LNCAP (cell line): ENCODE results near the gene TNS3.

ENCODE experiments used
- TF ChIP-seq, protein P1 (sequence below): fragments of 450-650 bp; IDR thresholded peaks from 2 replicates; pipeline ENCODE4 v1.5.1; 2017; ENCODE audit warnings: mild to moderate bottlenecking

TNS3 gene

GRCh38 chr7:47474937-47475879 lies 106.7 kb downstream of the TNS3 start:
- TF ChIP-seq, protein P1, sequence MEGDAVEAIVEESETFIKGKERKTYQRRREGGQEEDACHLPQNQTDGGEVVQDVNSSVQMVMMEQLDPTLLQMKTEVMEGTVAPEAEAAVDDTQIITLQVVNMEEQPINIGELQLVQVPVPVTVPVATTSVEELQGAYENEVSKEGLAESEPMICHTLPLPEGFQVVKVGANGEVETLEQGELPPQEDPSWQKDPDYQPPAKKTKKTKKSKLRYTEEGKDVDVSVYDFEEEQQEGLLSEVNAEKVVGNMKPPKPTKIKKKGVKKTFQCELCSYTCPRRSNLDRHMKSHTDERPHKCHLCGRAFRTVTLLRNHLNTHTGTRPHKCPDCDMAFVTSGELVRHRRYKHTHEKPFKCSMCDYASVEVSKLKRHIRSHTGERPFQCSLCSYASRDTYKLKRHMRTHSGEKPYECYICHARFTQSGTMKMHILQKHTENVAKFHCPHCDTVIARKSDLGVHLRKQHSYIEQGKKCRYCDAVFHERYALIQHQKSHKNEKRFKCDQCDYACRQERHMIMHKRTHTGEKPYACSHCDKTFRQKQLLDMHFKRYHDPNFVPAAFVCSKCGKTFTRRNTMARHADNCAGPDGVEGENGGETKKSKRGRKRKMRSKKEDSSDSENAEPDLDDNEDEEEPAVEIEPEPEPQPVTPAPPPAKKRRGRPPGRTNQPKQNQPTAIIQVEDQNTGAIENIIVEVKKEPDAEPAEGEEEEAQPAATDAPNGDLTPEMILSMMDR: no peak

DNA sequence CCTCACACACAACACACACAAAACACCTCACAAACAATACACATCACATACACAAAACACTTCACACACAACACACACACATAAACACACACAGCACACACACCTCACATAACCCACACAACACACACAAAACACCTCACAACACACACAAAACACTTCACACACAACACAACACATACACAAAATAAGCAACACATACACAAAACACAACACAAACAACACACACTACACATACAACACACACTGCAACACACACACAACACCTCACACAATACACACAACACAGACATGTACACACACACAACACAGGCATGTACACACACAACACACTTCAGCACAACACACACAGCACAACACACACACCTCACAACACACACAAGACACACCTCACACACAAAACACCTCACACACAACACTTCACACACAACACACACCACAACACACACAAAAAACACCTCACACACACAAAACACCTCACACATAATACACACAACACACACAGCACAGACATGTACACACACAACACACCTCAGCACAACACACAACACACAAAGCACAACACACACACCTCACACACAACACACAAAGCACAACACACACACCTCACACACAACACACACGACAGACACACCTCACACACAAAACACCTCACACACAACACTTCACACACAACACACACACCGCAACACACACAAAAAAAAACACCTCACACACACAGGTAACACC lies 107.5 kb downstream of the TNS3 start:
- TF ChIP-seq, protein P1: no peak

DNA sequence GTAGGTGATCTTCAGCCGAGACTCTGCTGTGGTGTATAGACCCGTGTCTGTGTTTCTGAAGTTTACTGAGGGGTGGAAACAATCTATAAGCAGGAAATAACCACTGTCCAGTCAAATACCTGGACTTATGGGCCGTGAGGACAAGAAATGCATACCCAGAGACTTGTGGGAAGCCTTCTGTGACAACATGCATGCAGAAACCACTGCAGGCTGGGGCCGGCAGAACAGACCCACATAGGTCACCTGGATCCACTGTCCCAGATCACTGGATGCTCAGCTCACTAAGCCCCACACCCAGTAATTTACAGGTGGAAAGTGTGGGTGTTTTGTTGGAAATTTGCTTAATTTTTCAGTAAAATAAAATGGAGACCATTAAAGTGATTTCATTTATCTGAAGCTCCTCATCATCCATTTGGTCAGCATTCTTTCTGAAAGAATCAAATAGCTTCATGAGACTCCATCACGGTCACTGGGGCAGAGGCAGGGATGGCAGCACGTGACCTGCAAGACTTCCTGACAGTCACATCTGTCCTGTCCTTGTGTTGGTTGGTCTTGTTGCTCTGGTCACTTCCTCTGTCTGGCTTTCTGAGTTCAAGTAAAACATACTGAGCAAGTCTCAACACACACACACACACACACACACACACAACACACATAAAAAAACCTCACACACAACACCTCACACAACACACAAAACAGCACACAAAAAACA lies 108.3 kb downstream of the TNS3 start:
- TF ChIP-seq, protein P1: no peak

DNA sequence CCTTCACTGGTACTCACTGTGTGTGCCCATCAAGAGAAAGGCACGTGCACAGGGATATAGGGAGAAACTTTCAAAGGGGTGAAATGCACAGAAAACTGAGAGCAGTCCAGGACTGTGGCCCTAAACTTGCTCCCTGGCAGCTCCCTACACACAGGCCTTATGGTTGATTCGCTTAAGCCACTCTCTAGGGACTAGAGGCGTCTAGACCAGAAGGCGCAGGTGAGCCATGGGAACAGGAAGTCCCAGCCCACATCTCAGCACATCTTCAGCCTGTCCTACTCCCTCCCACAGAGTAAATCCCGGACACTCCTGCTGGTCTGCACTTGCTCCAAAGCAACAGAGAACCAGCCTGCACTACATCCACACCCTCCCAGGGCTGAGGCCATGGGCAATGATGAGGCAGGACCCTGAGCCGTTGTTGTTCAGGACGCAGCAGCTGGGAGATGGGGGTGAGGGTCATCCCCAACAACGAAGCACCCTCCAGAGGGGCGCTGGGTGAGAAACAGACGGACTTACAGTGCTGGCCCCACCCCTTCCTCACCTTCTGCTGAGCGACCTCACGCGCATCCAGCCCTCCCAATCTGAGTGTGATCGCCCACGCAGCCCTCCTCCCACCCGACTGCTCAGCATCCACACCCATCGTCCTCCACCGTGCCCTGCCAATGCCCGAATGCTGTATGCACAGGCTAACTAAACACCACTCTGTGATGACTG lies 109.3 kb downstream of the TNS3 start:
- TF ChIP-seq, protein P1: no peak

DNA sequence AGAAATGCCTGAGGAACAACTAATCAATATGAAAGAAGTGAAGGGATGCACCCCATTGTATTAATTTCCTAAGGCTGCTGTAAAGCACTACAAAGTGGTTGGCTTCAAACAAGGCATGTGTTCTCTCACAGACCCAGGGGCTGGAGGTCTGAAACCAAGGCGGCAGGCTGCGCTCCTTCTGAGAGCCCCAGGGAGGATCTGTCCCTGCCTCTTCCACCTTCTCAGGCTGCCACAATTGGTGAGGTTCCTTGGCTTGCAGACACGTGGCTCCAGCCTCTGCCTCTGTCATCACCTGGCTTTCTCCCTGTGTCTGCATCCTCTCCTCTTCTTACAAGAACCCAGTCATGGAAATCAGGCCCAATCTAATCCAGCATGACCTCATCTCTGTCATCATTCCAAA lies 110.1 kb downstream of the TNS3 start:
- TF ChIP-seq, protein P1: no peak

GRCh38 chr7:47471358-47471703 lies 110.6 kb downstream of the TNS3 start:
- TF ChIP-seq, protein P1: no peak
